Cardiac fibroblast (primary cell): ENCODE results near the gene MRPL40.
"Not testable (repeated sequence)": the region's sequence is repeated elsewhere in the genome, so short reads cannot be mapped to it uniquely, and the experiment has no call there.

ENCODE experiments used
- DNase-seq, 2 donors: peaks; one replicate each; pipeline versions ENCODE4 v3.0.0 to v3.0.0-alpha.2; 2010; ENCODE audit warnings: low read depth in 2 of 2
- H3K4me3 ChIP-seq, 2 donors: replicated peaks in 1 of 2; 1 replicate in 1 of 2; 2 replicates in 1 of 2; pipeline ENCODE4 v1.5.1; 2011; ENCODE audit warnings: low read depth in 2 of 2, low read length in 2 of 2, mild to moderate bottlenecking in 2 of 2, moderate library complexity in 1 of 2
- TF ChIP-seq, protein P1 (sequence below): IDR thresholded peaks from one replicate; pipeline ENCODE4 v1.5.1; 2011; ENCODE audit warnings: low read depth, mild to moderate bottlenecking, low read length, inconsistent platforms

The MRPL40 gene

DNA sequence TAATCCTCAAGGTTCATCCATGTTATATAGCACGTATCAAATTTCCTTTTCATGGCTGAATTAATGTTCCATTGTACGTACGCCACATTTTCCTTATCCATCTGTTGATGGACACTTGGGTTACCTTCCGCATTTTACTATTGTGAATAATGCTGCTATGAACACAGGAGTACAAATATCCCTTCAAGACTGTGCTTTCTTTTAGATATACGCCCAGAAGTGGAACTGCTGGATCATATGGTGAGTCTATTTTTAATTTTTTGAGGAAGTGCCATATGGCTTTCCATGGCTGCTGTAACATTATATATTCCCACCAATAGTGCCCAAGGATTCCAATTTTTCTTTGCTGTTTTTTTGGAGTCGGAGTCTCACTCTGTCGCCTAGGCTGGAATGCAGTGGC, 6.0 kb downstream of the MRPL40 start:
- TF ChIP-seq, protein P1, sequence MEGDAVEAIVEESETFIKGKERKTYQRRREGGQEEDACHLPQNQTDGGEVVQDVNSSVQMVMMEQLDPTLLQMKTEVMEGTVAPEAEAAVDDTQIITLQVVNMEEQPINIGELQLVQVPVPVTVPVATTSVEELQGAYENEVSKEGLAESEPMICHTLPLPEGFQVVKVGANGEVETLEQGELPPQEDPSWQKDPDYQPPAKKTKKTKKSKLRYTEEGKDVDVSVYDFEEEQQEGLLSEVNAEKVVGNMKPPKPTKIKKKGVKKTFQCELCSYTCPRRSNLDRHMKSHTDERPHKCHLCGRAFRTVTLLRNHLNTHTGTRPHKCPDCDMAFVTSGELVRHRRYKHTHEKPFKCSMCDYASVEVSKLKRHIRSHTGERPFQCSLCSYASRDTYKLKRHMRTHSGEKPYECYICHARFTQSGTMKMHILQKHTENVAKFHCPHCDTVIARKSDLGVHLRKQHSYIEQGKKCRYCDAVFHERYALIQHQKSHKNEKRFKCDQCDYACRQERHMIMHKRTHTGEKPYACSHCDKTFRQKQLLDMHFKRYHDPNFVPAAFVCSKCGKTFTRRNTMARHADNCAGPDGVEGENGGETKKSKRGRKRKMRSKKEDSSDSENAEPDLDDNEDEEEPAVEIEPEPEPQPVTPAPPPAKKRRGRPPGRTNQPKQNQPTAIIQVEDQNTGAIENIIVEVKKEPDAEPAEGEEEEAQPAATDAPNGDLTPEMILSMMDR, result no peak
- DNase-seq, result no peak
- no peak overlapping the region for H3K4me3 ChIP-seq

- H3K4me3 ChIP-seq, result no peak overlapping the region
- TF ChIP-seq, protein P1, result no peak
- DNase-seq, result no peak
Observed at GRCh38 chr22:19440411-19441195, 8.3 kb downstream of the MRPL40 start.

GRCh38 chr22:19442166-19442565, 9.8 kb downstream of the MRPL40 start:
- DNase-seq, result no peak
- H3K4me3 ChIP-seq, result no peak overlapping the region
- TF ChIP-seq, protein P1, result no peak

DNA sequence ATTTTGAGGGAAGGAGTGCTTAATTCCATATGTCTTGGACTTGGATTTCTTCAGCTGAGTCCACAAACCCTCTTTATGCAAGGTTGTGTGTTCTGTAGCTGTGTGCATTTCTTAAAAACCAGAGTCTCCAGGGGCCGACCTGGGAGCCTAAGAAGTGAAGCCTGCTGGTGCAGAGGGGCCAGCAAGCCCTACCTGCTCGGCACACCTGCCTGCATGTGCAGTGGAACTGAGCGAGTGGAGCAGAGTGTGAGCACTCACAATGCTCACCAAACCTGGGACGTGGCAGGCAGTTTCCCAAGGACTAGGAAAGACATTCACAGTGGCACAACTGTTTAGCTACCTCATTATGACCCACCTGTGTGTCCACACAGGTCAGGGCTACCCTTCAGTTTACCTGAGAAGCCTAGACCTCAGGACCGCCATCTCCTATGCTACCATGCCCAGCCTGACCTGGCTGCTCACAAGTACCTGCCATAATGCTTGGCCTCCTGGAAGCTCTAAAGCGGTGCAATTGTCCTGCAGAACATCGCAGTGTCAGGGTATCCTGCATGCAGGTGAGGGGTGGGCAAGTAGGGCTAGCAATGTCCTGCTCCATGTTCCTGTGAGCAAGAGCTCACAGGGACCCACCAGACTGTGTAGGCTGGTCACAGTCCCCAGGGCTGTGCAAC, 11.3 kb downstream of the MRPL40 start:
- DNase-seq, result no peak
- TF ChIP-seq, protein P1, result no peak
- H3K4me3 ChIP-seq, result no peak overlapping the region

GRCh38 chr22:19445279-19445982, 13.1 kb downstream of the MRPL40 start:
- not testable (repeated sequence) for H3K4me3 ChIP-seq, DNase-seq

GRCh38 chr22:19446603-19447329, 14.4 kb downstream of the MRPL40 start:
- TF ChIP-seq, protein P1, result no peak
- no peak for DNase-seq
- H3K4me3 ChIP-seq, result peak overlapping the region; percentile 69 to 72
